Ishikawa (cell line): ENCODE measurements around the gene CLDN2.

Experiments
- CEBPB ChIP-seq: IDR thresholded peaks from 2 replicates; pipeline ENCODE4 v1.6.1; 2012
- EP300 ChIP-seq: IDR thresholded peaks from 2 replicates; pipeline ENCODE4 v1.6.1; 2012; ENCODE audit warnings: borderline replicate concordance
- NFIC ChIP-seq: IDR thresholded peaks from 2 replicates; pipeline ENCODE4 v1.6.1; 2012
- RAD21 ChIP-seq: IDR thresholded peaks from 2 replicates; pipeline ENCODE4 v1.6.1; 2012; ENCODE audit warnings: low read depth
- TCF12 ChIP-seq: IDR thresholded peaks from 2 replicates; pipeline ENCODE4 v1.6.1; 2012; ENCODE audit warnings: low read depth
- TEAD4 ChIP-seq: IDR thresholded peaks from 2 replicates; pipeline ENCODE4 v1.6.1; 2012
- YY1 ChIP-seq: IDR thresholded peaks from 2 replicates; pipeline ENCODE4 v1.6.1; 2012; ENCODE audit warnings: low read depth
- ZBTB7A ChIP-seq: IDR thresholded peaks from 2 replicates; pipeline ENCODE4 v1.6.1; 2012; ENCODE audit warnings: low read depth
- TF ChIP-seq, protein P1 (sequence below): IDR thresholded peaks from 2 replicates; pipeline ENCODE4 v1.6.1; 2012
- TF ChIP-seq, protein P2 (sequence below): IDR thresholded peaks from 2 replicates; pipeline ENCODE4 v1.6.1; 2012; ENCODE audit warnings: low read depth, mild to moderate bottlenecking
- TF ChIP-seq, protein P3 (sequence below): IDR thresholded peaks from 2 replicates; pipeline ENCODE4 v1.6.1; 2012

DNA sequence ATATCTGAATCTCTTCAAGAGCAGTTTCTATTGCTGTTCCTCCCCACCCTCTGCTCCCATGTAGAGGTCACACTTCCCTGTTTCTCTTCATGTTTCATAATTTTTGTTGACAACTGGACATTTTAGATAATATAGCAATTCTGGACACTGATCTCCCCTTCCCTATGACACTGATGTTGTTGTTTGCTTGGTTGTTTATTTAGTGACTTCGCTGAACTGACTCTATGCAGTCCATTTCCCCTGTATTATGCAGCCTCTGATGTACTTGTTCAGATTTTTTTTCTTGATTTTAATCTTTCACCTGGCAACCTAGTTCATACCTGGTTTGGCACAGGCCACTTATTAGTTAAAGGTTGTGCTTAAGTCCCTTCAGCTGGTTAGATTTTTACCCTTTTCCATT, 29.2 kb downstream of the CLDN2 start:
- TF ChIP-seq EP300 (no peak), RAD21 (no peak), CEBPB (no peak), TEAD4 (no peak), NFIC (no peak), TCF12 (no peak), YY1 (no peak), ZBTB7A (no peak)
- TF ChIP-seq, protein P1, sequence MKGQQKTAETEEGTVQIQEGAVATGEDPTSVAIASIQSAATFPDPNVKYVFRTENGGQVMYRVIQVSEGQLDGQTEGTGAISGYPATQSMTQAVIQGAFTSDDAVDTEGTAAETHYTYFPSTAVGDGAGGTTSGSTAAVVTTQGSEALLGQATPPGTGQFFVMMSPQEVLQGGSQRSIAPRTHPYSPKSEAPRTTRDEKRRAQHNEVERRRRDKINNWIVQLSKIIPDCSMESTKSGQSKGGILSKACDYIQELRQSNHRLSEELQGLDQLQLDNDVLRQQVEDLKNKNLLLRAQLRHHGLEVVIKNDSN, result no peak
- TF ChIP-seq, protein P2, sequence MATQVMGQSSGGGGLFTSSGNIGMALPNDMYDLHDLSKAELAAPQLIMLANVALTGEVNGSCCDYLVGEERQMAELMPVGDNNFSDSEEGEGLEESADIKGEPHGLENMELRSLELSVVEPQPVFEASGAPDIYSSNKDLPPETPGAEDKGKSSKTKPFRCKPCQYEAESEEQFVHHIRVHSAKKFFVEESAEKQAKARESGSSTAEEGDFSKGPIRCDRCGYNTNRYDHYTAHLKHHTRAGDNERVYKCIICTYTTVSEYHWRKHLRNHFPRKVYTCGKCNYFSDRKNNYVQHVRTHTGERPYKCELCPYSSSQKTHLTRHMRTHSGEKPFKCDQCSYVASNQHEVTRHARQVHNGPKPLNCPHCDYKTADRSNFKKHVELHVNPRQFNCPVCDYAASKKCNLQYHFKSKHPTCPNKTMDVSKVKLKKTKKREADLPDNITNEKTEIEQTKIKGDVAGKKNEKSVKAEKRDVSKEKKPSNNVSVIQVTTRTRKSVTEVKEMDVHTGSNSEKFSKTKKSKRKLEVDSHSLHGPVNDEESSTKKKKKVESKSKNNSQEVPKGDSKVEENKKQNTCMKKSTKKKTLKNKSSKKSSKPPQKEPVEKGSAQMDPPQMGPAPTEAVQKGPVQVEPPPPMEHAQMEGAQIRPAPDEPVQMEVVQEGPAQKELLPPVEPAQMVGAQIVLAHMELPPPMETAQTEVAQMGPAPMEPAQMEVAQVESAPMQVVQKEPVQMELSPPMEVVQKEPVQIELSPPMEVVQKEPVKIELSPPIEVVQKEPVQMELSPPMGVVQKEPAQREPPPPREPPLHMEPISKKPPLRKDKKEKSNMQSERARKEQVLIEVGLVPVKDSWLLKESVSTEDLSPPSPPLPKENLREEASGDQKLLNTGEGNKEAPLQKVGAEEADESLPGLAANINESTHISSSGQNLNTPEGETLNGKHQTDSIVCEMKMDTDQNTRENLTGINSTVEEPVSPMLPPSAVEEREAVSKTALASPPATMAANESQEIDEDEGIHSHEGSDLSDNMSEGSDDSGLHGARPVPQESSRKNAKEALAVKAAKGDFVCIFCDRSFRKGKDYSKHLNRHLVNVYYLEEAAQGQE, result no peak
- TF ChIP-seq, protein P3, sequence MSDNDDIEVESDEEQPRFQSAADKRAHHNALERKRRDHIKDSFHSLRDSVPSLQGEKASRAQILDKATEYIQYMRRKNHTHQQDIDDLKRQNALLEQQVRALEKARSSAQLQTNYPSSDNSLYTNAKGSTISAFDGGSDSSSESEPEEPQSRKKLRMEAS, result no peak
